HEK293T (cell line): ENCODE measurements around the gene HHIPL1.

Experiments
- FOXM1 ChIP-seq: fragments of 450-650 bp; IDR thresholded peaks from 2 replicates; pipeline ENCODE4 v1.6.1; 2017; ENCODE audit warnings: mild to moderate bottlenecking, borderline replicate concordance
- HDGF ChIP-seq: fragments of 450-650 bp; IDR thresholded peaks from 2 replicates; pipeline ENCODE4 v1.6.1; 2017; ENCODE audit warnings: antibody characterized with exemption, borderline replicate concordance
- SUZ12 ChIP-seq: fragments of 450-650 bp; IDR thresholded peaks from 2 replicates; pipeline ENCODE4 v1.6.1; 2016; ENCODE audit warnings: mild to moderate bottlenecking

DNA sequence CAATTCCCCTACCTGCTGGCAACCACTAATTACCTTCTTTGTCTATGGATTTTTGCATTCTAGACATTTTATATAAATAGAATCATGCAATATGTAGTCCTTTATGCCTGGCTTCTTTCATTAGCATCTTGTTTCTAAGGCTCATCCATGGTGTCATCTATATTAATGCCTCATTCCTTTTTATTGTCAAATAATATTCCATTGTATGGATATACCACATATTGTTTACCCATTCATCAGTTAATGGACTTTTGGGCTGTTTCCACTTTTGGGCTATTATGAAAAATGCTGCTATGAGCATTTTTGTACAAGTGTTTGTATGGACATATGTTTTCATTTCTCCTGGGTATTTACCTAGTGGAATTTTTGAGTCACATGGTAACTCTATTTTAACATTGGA is 57.2 kb downstream of the HHIPL1 start:
- TF ChIP-seq FOXM1 (no peak), SUZ12 (no peak), HDGF (no peak)
